ENCODE measurements around the gene SPATA20. TPM values are rescaled to one million over a fixed set of nuclear protein-coding genes. Genes with fewer than 3 reads are reported as not detected.

The SPATA20 gene
- total RNA-seq, 2 donors from 2014 or later = 25.0 to 51.3 TPM

- DNase-seq = no peak
- ATAC-seq (replicated peaks in 1 of 2) = no peak
- H3K27me3 Mint-ChIP-seq (ENCODE audit: low read depth) = no peaks in the 10 kb centered on the region
- H3K27ac Mint-ChIP-seq = no peak overlapping the region
- no peak overlapping the region for H3K4me3 Mint-ChIP-seq
- no peaks in the 10 kb centered on the region for H3K36me3 Mint-ChIP-seq (ENCODE audit: insufficient read depth in 2 of 2)
- H3K4me1 Mint-ChIP-seq (ENCODE audit: low read depth) = peaks cover 58% of the 10 kb centered on the region
- H3K9me3 Mint-ChIP-seq = no peaks in the 10 kb centered on the region
These were observed 33.5 kb upstream of the SPATA20 start for GRCh38 chr17:50513495-50513894.

GRCh38 chr17:50514388-50514787 lies 32.6 kb upstream of the SPATA20 start:
- Mint-ChIP-seq H3K27ac (no peak overlapping the region), H3K9me3 (no peaks in the 10 kb centered on the region), H3K4me3 (no peak overlapping the region), H3K36me3 (ENCODE audit: insufficient read depth in 2 of 2) (no peaks in the 10 kb centered on the region), H3K4me1 (ENCODE audit: low read depth) (peaks cover 50% of the 10 kb centered on the region), H3K27me3 (ENCODE audit: low read depth) (no peaks in the 10 kb centered on the region)
- ATAC-seq (replicated peaks in 1 of 2) = no peak
- no peak for DNase-seq

- no peaks in the 10 kb centered on the region for H3K36me3 Mint-ChIP-seq (ENCODE audit: insufficient read depth in 2 of 2)
- no peaks in the 10 kb centered on the region for H3K27me3 Mint-ChIP-seq (ENCODE audit: low read depth)
- H3K4me3 Mint-ChIP-seq = no peak overlapping the region
- ATAC-seq (replicated peaks in 1 of 2) = no peak
- H3K9me3 Mint-ChIP-seq = no peaks in the 10 kb centered on the region
- no peak for DNase-seq
- no peak overlapping the region for H3K27ac Mint-ChIP-seq
- H3K4me1 Mint-ChIP-seq (ENCODE audit: low read depth) = peaks cover 42% of the 10 kb centered on the region
These were observed 31.9 kb upstream of the SPATA20 start for GRCh38 chr17:50514936-50515702.

- no peaks in the 10 kb centered on the region for H3K9me3 Mint-ChIP-seq
- peaks cover 24% of the 10 kb centered on the region for H3K4me1 Mint-ChIP-seq (ENCODE audit: low read depth)
These were observed 30.0 kb upstream of the SPATA20 start for GRCh38 chr17:50517011-50517410.

GRCh38 chr17:50517504-50518383 lies 29.2 kb upstream of the SPATA20 start:
- no peaks in the 10 kb centered on the region for H3K36me3 Mint-ChIP-seq (ENCODE audit: insufficient read depth in 2 of 2)

More at GRCh38 chr17:50517011-50517410, 30.0 kb upstream of the SPATA20 start:
- Mint-ChIP-seq H3K36me3 (ENCODE audit: insufficient read depth in 2 of 2) (no peaks in the 10 kb centered on the region), H3K27ac (no peak overlapping the region), H3K27me3 (ENCODE audit: low read depth) (no peaks in the 10 kb centered on the region), H3K4me3 (no peak overlapping the region)
- ATAC-seq (replicated peaks in 1 of 2) = no peak
- no peak for DNase-seq

GRCh38 chr17:50518384-50519023 lies 28.5 kb upstream of the SPATA20 start:
- Mint-ChIP-seq H3K9me3 (no peaks in the 10 kb centered on the region), H3K4me1 (ENCODE audit: low read depth) (peaks cover 19% of the 10 kb centered on the region), H3K36me3 (ENCODE audit: insufficient read depth in 2 of 2) (no peaks in the 10 kb centered on the region), H3K27me3 (ENCODE audit: low read depth) (no peaks in the 10 kb centered on the region), H3K27ac (no peak overlapping the region), H3K4me3 (no peak overlapping the region)
- ATAC-seq (replicated peaks in 1 of 2) (no peak), DNase-seq (no peak)

More at GRCh38 chr17:50517504-50518383, 29.2 kb upstream of the SPATA20 start:
- ATAC-seq (replicated peaks in 1 of 2) (no peak), DNase-seq (no peak)
- H3K27ac Mint-ChIP-seq = no peak overlapping the region
- peaks cover 19% of the 10 kb centered on the region for H3K4me1 Mint-ChIP-seq (ENCODE audit: low read depth)
- H3K4me3 Mint-ChIP-seq = no peak overlapping the region
- H3K27me3 Mint-ChIP-seq (ENCODE audit: low read depth) = no peaks in the 10 kb centered on the region
- H3K9me3 Mint-ChIP-seq = no peaks in the 10 kb centered on the region

- Mint-ChIP-seq H3K27ac (no peak overlapping the region), H3K9me3 (no peaks in the 10 kb centered on the region), H3K4me3 (no peak overlapping the region), H3K4me1 (ENCODE audit: low read depth) (peaks cover 19% of the 10 kb centered on the region), H3K27me3 (ENCODE audit: low read depth) (no peaks in the 10 kb centered on the region), H3K36me3 (ENCODE audit: insufficient read depth in 2 of 2) (no peaks in the 10 kb centered on the region)
- no peak for DNase-seq
- no peak for ATAC-seq (replicated peaks in 1 of 2)
These were observed 27.7 kb upstream of the SPATA20 start for GRCh38 chr17:50519141-50519834.

- ATAC-seq (replicated peaks in 1 of 2) (no peak), DNase-seq (no peak)
- H3K27ac Mint-ChIP-seq = peak overlapping the region; percentile 35
- H3K9me3 Mint-ChIP-seq = no peaks in the 10 kb centered on the region
- H3K27me3 Mint-ChIP-seq (ENCODE audit: low read depth) = no peaks in the 10 kb centered on the region
- no peak overlapping the region for H3K4me3 Mint-ChIP-seq
- no peaks in the 10 kb centered on the region for H3K36me3 Mint-ChIP-seq (ENCODE audit: insufficient read depth in 2 of 2)
- peaks cover 13% of the 10 kb centered on the region for H3K4me1 Mint-ChIP-seq (ENCODE audit: low read depth)
These were observed 26.5 kb upstream of the SPATA20 start for GRCh38 chr17:50520483-50520882.

GRCh38 chr17:50521514-50521913 lies 25.5 kb upstream of the SPATA20 start:
- ATAC-seq (replicated peaks in 1 of 2) = no peak
- Mint-ChIP-seq H3K27me3 (ENCODE audit: low read depth) (no peaks in the 10 kb centered on the region), H3K27ac (no peak overlapping the region), H3K4me3 (no peak overlapping the region), H3K36me3 (ENCODE audit: insufficient read depth in 2 of 2) (no peaks in the 10 kb centered on the region), H3K4me1 (ENCODE audit: low read depth) (peaks cover 8% of the 10 kb centered on the region), H3K9me3 (no peaks in the 10 kb centered on the region)
- no peak for DNase-seq

GRCh38 chr17:50522766-50523165 lies 24.2 kb upstream of the SPATA20 start:
- H3K4me3 Mint-ChIP-seq = no peak overlapping the region
- H3K27ac Mint-ChIP-seq = no peak overlapping the region
- H3K9me3 Mint-ChIP-seq = no peaks in the 10 kb centered on the region
- no peak for ATAC-seq (replicated peaks in 1 of 2)
- DNase-seq = no peak
- H3K4me1 Mint-ChIP-seq (ENCODE audit: low read depth) = no peaks in the 10 kb centered on the region
- H3K27me3 Mint-ChIP-seq (ENCODE audit: low read depth) = no peaks in the 10 kb centered on the region
- no peaks in the 10 kb centered on the region for H3K36me3 Mint-ChIP-seq (ENCODE audit: insufficient read depth in 2 of 2)

- no peak overlapping the region for H3K4me3 Mint-ChIP-seq
- H3K27ac Mint-ChIP-seq = no peak overlapping the region
These were observed 23.8 kb upstream of the SPATA20 start for GRCh38 chr17:50523208-50523607.

GRCh38 chr17:50524838-50525237 lies 22.1 kb upstream of the SPATA20 start:
- no peaks in the 10 kb centered on the region for H3K4me1 Mint-ChIP-seq (ENCODE audit: low read depth)
- H3K4me3 Mint-ChIP-seq = no peak overlapping the region
- H3K9me3 Mint-ChIP-seq = no peaks in the 10 kb centered on the region
- H3K36me3 Mint-ChIP-seq (ENCODE audit: insufficient read depth in 2 of 2) = no peaks in the 10 kb centered on the region
- H3K27me3 Mint-ChIP-seq (ENCODE audit: low read depth) = peaks cover 10% of the 10 kb centered on the region
- ATAC-seq (replicated peaks in 1 of 2) = no peak
- no peak overlapping the region for H3K27ac Mint-ChIP-seq
- no peak for DNase-seq

More at GRCh38 chr17:50523208-50523607, 23.8 kb upstream of the SPATA20 start:
- H3K27me3 Mint-ChIP-seq (ENCODE audit: low read depth) = no peaks in the 10 kb centered on the region
- no peaks in the 10 kb centered on the region for H3K9me3 Mint-ChIP-seq
- no peak for ATAC-seq (replicated peaks in 1 of 2)
- DNase-seq = no peak
- H3K4me1 Mint-ChIP-seq (ENCODE audit: low read depth) = no peaks in the 10 kb centered on the region
- H3K36me3 Mint-ChIP-seq (ENCODE audit: insufficient read depth in 2 of 2) = no peaks in the 10 kb centered on the region

Measured in activated T-cell treated with anti-CD3 and anti-CD28 coated beads, Interleukin-2, amount 50 U/mL, for 72 hours (primary cell).